Measurements from ENCODE around the gene DNAAF9. TPM values are rescaled to one million over a fixed set of nuclear protein-coding genes. Genes with fewer than 3 reads are reported as not detected.
"Not testable (repeated sequence)": the region's sequence is repeated elsewhere in the genome, so short reads cannot be mapped to it uniquely, and the experiment has no call there.

Gene DNAAF9
- total RNA-seq, 4 donors from 2014 or later, result 6.9 to 14.5 (median 8.9) TPM

DNA sequence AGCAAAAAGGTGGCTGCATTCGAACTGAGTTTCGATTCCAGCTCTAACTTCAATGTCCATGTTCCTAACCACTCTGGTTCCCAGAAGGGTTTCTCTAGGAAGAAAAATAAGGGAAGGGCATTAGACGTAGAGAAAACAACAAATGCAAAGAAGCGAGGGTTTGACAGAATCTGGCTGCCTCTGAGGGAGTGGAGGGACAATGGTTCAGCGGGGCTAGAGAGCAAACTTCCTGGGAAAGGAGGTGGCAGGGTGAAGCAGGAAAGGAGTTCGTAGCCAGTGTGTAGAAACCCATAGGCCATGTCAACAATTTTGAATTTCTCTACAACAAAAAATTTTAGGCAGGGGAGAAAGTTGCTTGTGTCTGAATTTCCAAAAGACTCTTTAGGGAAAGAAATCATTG lies 14.5 kb upstream of the DNAAF9 start:
- Histone ChIP-seq H3K27me3 (no peaks in the 10 kb centered on the region), H3K9me3 (no peaks in the 10 kb centered on the region), H3K27ac (no peak overlapping the region), H3K4me1 (peaks cover 0 to 18% (median 5%) of the 10 kb centered on the region in 3 donors), H3K4me3 (no peak overlapping the region), H3K36me3 (no peaks in the 10 kb centered on the region)
- no peak for DNase-seq
- WGBS, 2 donors, result 81 to 82% methylated on average over 6 of the region's 6 CpGs
- TF ChIP-seq, protein P1, sequence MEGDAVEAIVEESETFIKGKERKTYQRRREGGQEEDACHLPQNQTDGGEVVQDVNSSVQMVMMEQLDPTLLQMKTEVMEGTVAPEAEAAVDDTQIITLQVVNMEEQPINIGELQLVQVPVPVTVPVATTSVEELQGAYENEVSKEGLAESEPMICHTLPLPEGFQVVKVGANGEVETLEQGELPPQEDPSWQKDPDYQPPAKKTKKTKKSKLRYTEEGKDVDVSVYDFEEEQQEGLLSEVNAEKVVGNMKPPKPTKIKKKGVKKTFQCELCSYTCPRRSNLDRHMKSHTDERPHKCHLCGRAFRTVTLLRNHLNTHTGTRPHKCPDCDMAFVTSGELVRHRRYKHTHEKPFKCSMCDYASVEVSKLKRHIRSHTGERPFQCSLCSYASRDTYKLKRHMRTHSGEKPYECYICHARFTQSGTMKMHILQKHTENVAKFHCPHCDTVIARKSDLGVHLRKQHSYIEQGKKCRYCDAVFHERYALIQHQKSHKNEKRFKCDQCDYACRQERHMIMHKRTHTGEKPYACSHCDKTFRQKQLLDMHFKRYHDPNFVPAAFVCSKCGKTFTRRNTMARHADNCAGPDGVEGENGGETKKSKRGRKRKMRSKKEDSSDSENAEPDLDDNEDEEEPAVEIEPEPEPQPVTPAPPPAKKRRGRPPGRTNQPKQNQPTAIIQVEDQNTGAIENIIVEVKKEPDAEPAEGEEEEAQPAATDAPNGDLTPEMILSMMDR (IDR thresholded peaks at IDR 0.05), result no peak
- no peak for TF ChIP-seq POLR2A (IDR thresholded peaks at IDR 0.05)
- intact Hi-C loops (cut with DNase I), result no loop called here

DNA sequence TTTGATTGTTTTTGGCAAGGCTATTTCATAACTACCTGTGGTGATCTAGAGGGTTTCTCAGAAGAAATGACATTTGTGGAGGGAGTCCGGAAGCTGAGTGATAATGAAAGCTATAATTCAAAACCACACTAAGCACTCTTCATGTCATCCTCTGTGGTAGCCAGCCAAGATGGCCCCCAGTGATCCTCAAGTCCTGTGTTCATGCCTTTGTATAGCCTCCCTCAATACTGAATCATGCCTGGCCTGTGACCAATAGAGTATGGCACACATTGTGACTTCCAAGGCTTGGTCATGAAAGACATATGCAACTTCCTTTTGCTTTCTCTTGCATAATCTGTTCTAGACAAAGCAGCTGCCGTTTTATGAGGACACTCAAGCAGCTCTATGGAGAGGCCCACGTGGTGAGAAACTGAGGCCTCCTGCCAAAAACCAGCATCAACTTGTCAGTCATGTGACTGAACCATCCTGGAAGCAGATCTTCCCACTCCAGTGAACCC lies 12.8 kb upstream of the DNAAF9 start:
- Histone ChIP-seq H3K4me1 (peaks cover 0 to 18% (median 5%) of the 10 kb centered on the region in 3 donors), H3K27me3 (no peaks in the 10 kb centered on the region), H3K27ac (peak overlapping the region in 3 of 4 donors; percentile 32 to 76 (median 69)), H3K4me3 (no peak overlapping the region), H3K36me3 (no peaks in the 10 kb centered on the region), H3K9me3 (no peaks in the 10 kb centered on the region)
- TF ChIP-seq POLR2A (IDR thresholded peaks at IDR 0.05), result no peak
- TF ChIP-seq, protein P1 (IDR thresholded peaks at IDR 0.05), result no peak
- DNase-seq, result no peak
- 17 to 25% methylated on average over 2 to 3 of the region's 3 CpGs for WGBS, 2 donors
- intact Hi-C loops (cut with DNase I), result no loop called here

DNA sequence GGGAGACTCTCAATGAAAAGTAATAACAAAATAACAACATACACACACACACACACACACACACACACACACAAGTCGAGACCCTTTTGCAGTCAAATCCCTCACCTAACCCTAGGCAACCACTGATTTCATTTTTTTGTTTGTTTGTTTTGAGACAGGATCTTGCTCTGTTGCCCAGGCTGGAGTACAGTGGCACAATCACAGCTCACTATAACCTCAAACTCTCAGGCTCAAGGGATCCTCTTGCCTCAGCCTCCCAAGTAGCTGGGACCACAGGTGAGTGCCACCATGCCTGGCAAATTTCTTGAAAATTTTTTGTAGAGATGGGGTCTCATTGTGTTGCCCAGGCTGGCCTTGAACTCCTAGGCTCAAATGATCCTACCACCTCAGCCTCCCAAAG lies 10.7 kb upstream of the DNAAF9 start:
- not testable (repeated sequence) for DNase-seq
- WGBS, 2 donors, result 67 to 79% methylated on average over 1 of the region's 1 CpG

DNA sequence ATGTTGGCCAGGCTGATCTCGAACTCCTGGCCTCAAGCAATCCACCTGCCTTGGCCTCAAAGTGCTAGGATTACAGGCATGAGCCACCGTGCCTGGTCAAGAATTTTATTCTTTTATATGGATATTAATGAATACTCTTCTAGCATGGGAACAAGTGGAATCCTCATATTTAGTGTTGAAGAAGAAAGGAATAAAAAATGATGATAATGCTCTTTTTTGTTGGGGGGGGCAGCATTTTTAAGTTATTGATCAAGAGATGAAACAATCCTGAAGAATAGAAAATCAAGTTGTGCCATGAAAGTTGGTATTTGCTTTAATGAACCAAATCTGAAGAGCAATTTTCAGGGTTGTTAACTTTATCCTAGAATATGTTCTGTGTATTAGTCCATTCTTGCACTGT lies 6.7 kb upstream of the DNAAF9 start:
- H3K4me1 ChIP-seq, result peaks cover 0 to 3% (median 2%) of the 10 kb centered on the region in 3 donors
- H3K36me3 ChIP-seq, result no peaks in the 10 kb centered on the region
- no peaks in the 10 kb centered on the region for H3K27me3 ChIP-seq
- 43 to 74% methylated on average over 2 of the region's 2 CpGs for WGBS, 2 donors
- H3K9me3 ChIP-seq, result no peaks in the 10 kb centered on the region
- H3K4me3 ChIP-seq, result no peak overlapping the region
- DNase-seq, result no peak
- H3K27ac ChIP-seq, result no peak overlapping the region
- TF ChIP-seq POLR2A (IDR thresholded peaks at IDR 0.05), result no peak
- TF ChIP-seq, protein P1 (IDR thresholded peaks at IDR 0.05), result no peak
- intact Hi-C loops (cut with DNase I), result no loop called here

More for the DNA sequence above, 10.7 kb upstream of the DNAAF9 start:
- H3K9me3 ChIP-seq; H3K27me3 ChIP-seq; H3K36me3 ChIP-seq; intact Hi-C loops (cut with DNase I); H3K27ac ChIP-seq; H3K4me3 ChIP-seq: not testable (repeated sequence)
- H3K4me1 ChIP-seq, result peaks cover 0 to 18% (median 5%) of the 10 kb centered on the region in 3 donors

DNA sequence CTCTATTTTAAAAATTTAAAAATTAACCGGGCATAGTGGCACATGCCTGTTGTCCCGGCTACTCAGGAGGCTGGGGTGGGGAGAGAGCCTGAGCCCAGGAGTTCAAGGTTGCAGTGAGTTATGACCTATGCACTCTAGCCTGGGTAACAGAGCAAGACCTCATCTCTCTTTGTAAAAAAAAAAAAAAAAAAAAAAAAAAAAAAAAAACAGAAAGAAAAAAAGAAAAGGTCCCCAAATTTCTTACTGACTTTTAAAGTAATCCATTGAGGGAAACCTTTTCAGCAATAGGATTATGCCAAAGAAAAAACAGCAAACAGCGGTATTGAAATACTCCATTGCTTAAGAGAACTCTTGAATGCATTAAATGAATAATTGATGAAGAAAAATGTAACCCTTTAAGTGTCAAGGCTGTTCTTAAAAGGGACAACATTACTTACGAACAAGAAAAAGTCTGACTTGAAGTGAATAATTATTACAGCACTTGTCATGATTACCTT lies 6.0 kb upstream of the DNAAF9 start:
- no peak for DNase-seq
- Histone ChIP-seq H3K27ac (no peak overlapping the region), H3K4me3 (no peak overlapping the region), H3K9me3 (no peaks in the 10 kb centered on the region), H3K4me1 (peaks cover 0 to 8% (median 4%) of the 10 kb centered on the region in 3 donors), H3K27me3 (no peaks in the 10 kb centered on the region), H3K36me3 (no peaks in the 10 kb centered on the region)
- 55 to 66% methylated on average over 4 of the region's 4 CpGs for WGBS, 2 donors
- intact Hi-C loops (cut with DNase I), result no loop called here
- no peak for TF ChIP-seq POLR2A (IDR thresholded peaks at IDR 0.05)
- TF ChIP-seq, protein P1 (IDR thresholded peaks at IDR 0.05), result no peak

Data from esophagus squamous epithelium (tissue), 5 donors.